Measurements from ENCODE around the gene FOXD4L4.
"Not testable (repeated sequence)": the region's sequence is repeated elsewhere in the genome, so short reads cannot be mapped to it uniquely, and the experiment has no call there.

FOXD4L4 gene
- total RNA-seq, result 0 reads per million in 2 donors

GRCh38 chr9:65737096-65737564 is at the start of gene FOXD4L4:
Gene FOXD4L4 (plus strand): TSS chr9:65737146. CDS start chr9:65737146, 0 bp downstream.
- not testable (repeated sequence) for DNase-seq

GRCh38 chr9:65703550-65703949 is 33.4 kb upstream of the FOXD4L4 start:
- not testable (repeated sequence) for DNase-seq

- DNase-seq, result not testable (repeated sequence)
These were observed 22.5 kb upstream of the FOXD4L4 start for GRCh38 chr9:65714445-65714844.

GRCh38 chr9:65738133-65738532 is 1.2 kb downstream of the FOXD4L4 start:
- not testable (repeated sequence) for DNase-seq
